Prostate gland (tissue), 2 donors: ENCODE results near the gene PRG3. TPM values are rescaled to one million over a fixed set of nuclear protein-coding genes. Genes with fewer than 3 reads are reported as not detected.

Experiments
- DNase-seq: peaks from one replicate; pipeline ENCODE4 v3.0.0-alpha.2; 2019; ENCODE audit warnings: low spot score
- H3K27ac ChIP-seq, 2 donors: fragments of 200-600 bp; sonication (generic); 2 replicates each; pipeline ENCODE4 v1.5.1; 2017 to 2019
- H3K27me3 ChIP-seq: fragments of 200-600 bp; sonication (generic); replicated peaks from 2 replicates; pipeline ENCODE4 v1.5.1; 2019; ENCODE audit not compliant: insufficient read depth
- H3K36me3 ChIP-seq, 2 donors: fragments of 200-600 bp; sonication (generic); 1 replicate in 1 of 2; 2 replicates in 1 of 2; pipeline versions ENCODE4 v1.5.1 to v1.8.1; 2017 to 2019
- H3K4me1 ChIP-seq: fragments of 200-600 bp; sonication (generic); replicated peaks from 2 replicates; pipeline ENCODE4 v1.5.1; 2019
- H3K4me3 ChIP-seq, 2 donors: fragments of 200-600 bp; sonication (generic); 2 replicates each; pipeline ENCODE4 v1.5.1; 2017 to 2019
- H3K9me3 ChIP-seq: fragments of 200-600 bp; sonication (generic); 2 replicates; pipeline ENCODE4 v1.5.1; 2017
- CTCF ChIP-seq, 4 experiments: fragments of 200-600 bp in 2 of 4; fragments of 450-650 bp in 2 of 4; sonication (generic) in 2 of 4; IDR thresholded peaks; 1 replicate in 3 of 4; 2 replicates in 1 of 4; pipeline ENCODE4 v1.5.1; 2016 to 2019; ENCODE audit warnings: antibody characterized with exemption in 4 of 4, mild to moderate bottlenecking in 2 of 4, moderate library complexity in 2 of 4
- POLR2A ChIP-seq: fragments of 450-650 bp; IDR thresholded peaks from one replicate; pipeline ENCODE4 v1.6.1; 2016; ENCODE audit warnings: antibody characterized with exemption, mild to moderate bottlenecking
- POLR2AphosphoS5 ChIP-seq: sonication (generic); formaldehyde crosslinking; IDR thresholded peaks from one replicate; pipeline ENCODE4 v1.6.1; 2017; ENCODE audit warnings: antibody characterized with exemption
- WGBS: methylation state at CpG from one replicate; pipeline ENCODE4 v1.1.5; 2018; 5-methylcytosine and 5-hydroxymethylcytosine counted together
- intact Hi-C: fragments of 100-400 bp; cut with DNase I; formaldehyde crosslinking; loops from one replicate; pipeline ENCODE4 v1.14.2; 2022
- total RNA-seq, 2 donors: library from RNA; depleted of rRNA; stranded (reverse); fragments of >200 nt; gene quantifications; one replicate each; pipeline ENCODE4 v1.1.0, GENCODE V29; 2016

The PRG3 gene
- total RNA-seq, 2 donors from 2014 or later = not detected

- H3K4me1 ChIP-seq = no peaks in the 10 kb centered on the region
- no peak overlapping the region for H3K4me3 ChIP-seq
- DNase-seq = no peak
- peaks cover 5% of the 10 kb centered on the region for H3K27me3 ChIP-seq
- no peaks in the 10 kb centered on the region for H3K36me3 ChIP-seq
- WGBS = 43% methylated on average over 19 of the region's 26 CpGs
- intact Hi-C loops = no loop called here
- no peak overlapping the region for H3K27ac ChIP-seq
- no peaks in the 10 kb centered on the region for H3K9me3 ChIP-seq
- TF ChIP-seq POLR2A (no peak), CTCF (IDR thresholded peaks at IDR 0.05) (no peak)
Measured at GRCh38 chr11:57376095-57377090, 4.6 kb downstream of the PRG3 start.

GRCh38 chr11:57375490-57375889, 5.5 kb downstream of the PRG3 start:
- H3K4me3 ChIP-seq = no peak overlapping the region
- DNase-seq = no peak
- TF ChIP-seq POLR2AphosphoS5 = no peak
- no peak for TF ChIP-seq POLR2A
- no peak for TF ChIP-seq CTCF (IDR thresholded peaks at IDR 0.05)
- no peaks in the 10 kb centered on the region for H3K36me3 ChIP-seq
- no peak overlapping the region for H3K27ac ChIP-seq
- peaks cover 5% of the 10 kb centered on the region for H3K27me3 ChIP-seq
- H3K4me1 ChIP-seq = no peaks in the 10 kb centered on the region
- 75% methylated on average over 2 of the region's 2 CpGs for WGBS
- intact Hi-C loops = no loop called here
- H3K9me3 ChIP-seq = no peaks in the 10 kb centered on the region

- no peak for DNase-seq
- intact Hi-C loops = no loop called here
- 92% methylated on average over 3 of the region's 3 CpGs for WGBS
- Histone ChIP-seq H3K27me3 (peaks cover 5% of the 10 kb centered on the region), H3K27ac (no peak overlapping the region), H3K4me3 (no peak overlapping the region), H3K4me1 (no peaks in the 10 kb centered on the region), H3K36me3 (no peaks in the 10 kb centered on the region), H3K9me3 (no peaks in the 10 kb centered on the region)
- TF ChIP-seq POLR2AphosphoS5 (no peak), POLR2A (no peak), CTCF (IDR thresholded peaks at IDR 0.05) (no peak)
Measured at GRCh38 chr11:57374966-57375365, 6.0 kb downstream of the PRG3 start.

- intact Hi-C loops = no loop called here
- H3K9me3 ChIP-seq = no peaks in the 10 kb centered on the region
- H3K27me3 ChIP-seq = peaks cover 5% of the 10 kb centered on the region
- no peak for DNase-seq
- H3K36me3 ChIP-seq = no peaks in the 10 kb centered on the region
- no peak overlapping the region for H3K4me3 ChIP-seq
- TF ChIP-seq CTCF (IDR thresholded peaks at IDR 0.05) (no peak), POLR2AphosphoS5 (no peak), POLR2A (no peak)
- no peaks in the 10 kb centered on the region for H3K4me1 ChIP-seq
- 61% methylated on average over 3 of the region's 3 CpGs for WGBS
- no peak overlapping the region for H3K27ac ChIP-seq
Measured at GRCh38 chr11:57373146-57373545, 7.8 kb downstream of the PRG3 start.

GRCh38 chr11:57370941-57371340, 10.0 kb downstream of the PRG3 start:
- intact Hi-C loops = no loop called here
- Histone ChIP-seq H3K4me1 (no peaks in the 10 kb centered on the region), H3K27ac (no peak overlapping the region), H3K4me3 (no peak overlapping the region), H3K27me3 (no peaks in the 10 kb centered on the region), H3K36me3 (no peaks in the 10 kb centered on the region), H3K9me3 (no peaks in the 10 kb centered on the region)
- DNase-seq = no peak
- TF ChIP-seq POLR2AphosphoS5 (no peak), CTCF (IDR thresholded peaks at IDR 0.05) (no peak), POLR2A (no peak)
